Erythroblast (primary cell): ENCODE data around the gene KIF18B.

Source experiments
- GATA1 ChIP-seq: IDR thresholded peaks from 2 replicates; pipeline ENCODE4 v1.6.1; 2011; ENCODE audit warnings: low read depth, mild to moderate bottlenecking, control low read depth, low read length, moderate library complexity
- POLR2A ChIP-seq: IDR thresholded peaks from 2 replicates; pipeline ENCODE4 v1.6.1; 2011; ENCODE audit warnings: mild to moderate bottlenecking, low read length

DNA sequence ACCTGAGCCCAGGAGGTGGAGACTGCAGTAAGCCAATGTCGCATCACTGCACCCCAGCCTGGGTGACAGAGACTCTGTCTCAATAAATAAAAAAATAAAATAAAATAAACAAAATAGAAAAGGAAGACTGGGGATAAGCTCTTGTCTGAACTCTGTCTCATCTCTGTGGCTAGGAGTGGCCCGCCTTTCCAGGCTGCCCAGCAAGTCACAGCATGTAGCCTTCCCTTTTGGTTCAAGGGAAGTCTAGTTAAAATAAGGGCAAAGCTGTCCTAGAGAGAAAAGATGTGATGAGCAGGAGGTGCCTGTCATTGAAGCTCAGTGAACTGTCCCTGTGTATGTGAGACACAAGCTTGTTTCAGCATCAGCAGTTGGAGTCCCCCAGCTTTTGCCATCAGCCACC, 29.6 kb downstream of the KIF18B start:
- TF ChIP-seq POLR2A: no peak
- no peak for TF ChIP-seq GATA1
